Left renal pelvis (tissue), 4 donors: ENCODE results near the gene MARVELD1. TPM values are rescaled to one million over a fixed set of nuclear protein-coding genes. Genes with fewer than 3 reads are reported as not detected.

ENCODE experiments used
- DNase-seq, 4 donors: peaks; one replicate each; pipeline ENCODE4 v3.0.0-alpha.2; 2013; ENCODE audit warnings: low read depth in 4 of 4, low spot score in 3 of 4
- polyA plus RNA-seq, 4 donors: library from polyadenylated mRNA; unstranded; fragments of 120-200 nt; gene quantifications; one replicate each; pipeline ENCODE4 v1.2.1, GENCODE V29; 2013; ENCODE audit not compliant: insufficient read length in 4 of 4

The MARVELD1 gene
- polyA plus RNA-seq, 4 donors: 46.5 to 121 (median 49.1) TPM

DNA sequence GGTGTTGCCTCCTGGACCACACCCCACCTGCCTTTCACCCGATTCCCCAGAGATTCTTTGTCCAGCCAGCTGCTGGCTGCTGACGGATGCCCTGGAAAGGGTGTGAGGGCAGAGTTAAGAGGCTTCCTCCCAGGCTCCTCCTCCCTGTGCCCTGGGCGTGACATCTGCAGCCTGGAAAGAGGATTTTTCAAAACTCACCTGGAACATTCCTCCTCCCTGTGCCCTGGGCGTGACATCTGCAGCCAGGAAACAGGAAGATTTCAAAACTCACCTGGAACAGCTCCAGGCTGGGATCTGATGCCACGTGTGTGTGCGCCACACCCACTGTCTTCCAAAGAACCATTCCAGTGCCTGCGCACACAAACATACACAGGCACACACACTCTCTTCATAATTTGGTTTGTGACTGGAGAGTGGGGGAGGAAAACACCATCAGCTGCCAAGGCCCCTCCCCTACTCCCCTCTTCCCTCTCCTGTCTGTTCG is 5.2 kb downstream of the MARVELD1 start:
- DNase-seq: no peak

DNA sequence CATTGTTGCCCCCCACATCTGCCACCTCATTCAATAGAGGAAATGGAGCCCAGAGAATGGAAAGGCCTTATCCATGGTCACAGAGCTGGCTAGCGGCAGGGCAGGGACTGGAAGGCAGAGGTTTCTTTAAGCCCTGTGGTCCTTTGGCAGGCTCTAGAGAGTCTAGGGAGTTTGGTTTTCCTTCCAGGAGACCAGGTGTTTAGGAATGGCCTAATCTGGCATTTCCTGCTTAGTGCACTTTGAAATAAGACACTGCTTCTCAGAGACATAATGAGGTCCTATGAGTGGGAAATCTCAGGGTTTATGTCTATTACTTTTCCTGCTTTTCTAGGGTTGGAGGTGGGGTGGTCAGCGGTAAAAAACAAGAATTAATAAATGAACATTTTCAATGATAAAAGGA is 6.1 kb downstream of the MARVELD1 start:
- no peak for DNase-seq

- DNase-seq: no peak
These were observed 8.6 kb downstream of the MARVELD1 start for GRCh38 chr10:97721871-97722780.

GRCh38 chr10:97723001-97723400 is 9.5 kb downstream of the MARVELD1 start:
- no peak for DNase-seq

DNA sequence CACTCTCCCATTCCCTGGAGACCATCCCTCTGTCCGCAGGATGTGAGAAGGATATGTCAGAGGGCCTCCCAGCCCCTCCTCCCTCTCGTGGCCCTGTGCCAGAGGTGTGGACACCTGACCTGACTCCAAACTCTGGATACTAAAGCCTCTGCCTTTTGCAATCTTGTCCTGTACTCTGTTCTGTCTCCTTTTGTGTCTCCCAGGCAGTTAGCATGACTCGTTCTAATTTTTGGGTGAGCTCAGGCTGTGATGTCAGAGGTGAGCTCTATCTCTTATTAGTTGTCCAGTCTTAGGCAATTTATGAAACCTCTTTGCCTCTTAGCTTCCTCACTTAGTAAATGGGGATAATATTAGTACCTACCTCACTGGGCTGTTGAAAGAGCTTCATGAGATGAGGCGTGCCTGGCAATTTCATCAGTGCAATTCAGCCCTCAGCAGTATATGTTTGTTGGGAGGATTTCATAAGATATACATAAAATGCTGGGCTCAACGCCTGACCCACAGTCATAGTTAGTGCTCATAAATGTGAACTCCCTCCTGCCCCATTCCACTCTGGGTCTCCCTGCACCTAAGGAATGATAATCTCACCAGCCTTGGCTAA is 10.9 kb downstream of the MARVELD1 start:
- DNase-seq: no peak

DNA sequence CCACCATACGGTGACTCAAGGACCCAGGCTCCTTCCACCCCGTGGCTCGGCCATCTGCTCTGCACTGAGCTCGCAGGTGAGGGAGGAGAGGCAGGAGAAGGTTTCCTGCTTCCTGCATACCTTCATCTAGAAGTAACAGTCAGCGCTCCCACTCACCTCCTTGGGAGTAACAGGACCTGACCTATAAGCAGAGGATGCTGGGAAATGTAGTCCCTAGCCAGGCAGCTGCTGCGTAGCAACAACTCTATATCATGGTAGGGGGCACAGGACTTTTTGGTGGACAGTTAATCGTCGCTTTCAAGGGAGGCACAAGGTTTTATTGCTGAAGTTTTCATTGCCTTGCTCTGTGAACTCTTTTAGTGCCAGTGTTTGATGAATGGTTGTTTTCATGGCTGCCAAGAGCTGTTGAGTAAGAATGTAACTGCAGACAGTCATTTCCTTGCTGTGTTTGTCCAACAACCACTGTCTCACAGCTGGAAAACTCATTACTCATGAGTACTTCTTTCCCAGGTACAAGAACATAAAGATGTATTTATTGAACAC is 13.2 kb downstream of the MARVELD1 start:
- peak in 2 of 4 donors; percentile 26 to 59 for DNase-seq

GRCh38 chr10:97729014-97729413 is 15.5 kb downstream of the MARVELD1 start:
- DNase-seq: no peak

- peak in 2 of 4 donors; percentile 39 to 52 for DNase-seq
These were observed 18.0 kb downstream of the MARVELD1 start for GRCh38 chr10:97731346-97732051.

DNA sequence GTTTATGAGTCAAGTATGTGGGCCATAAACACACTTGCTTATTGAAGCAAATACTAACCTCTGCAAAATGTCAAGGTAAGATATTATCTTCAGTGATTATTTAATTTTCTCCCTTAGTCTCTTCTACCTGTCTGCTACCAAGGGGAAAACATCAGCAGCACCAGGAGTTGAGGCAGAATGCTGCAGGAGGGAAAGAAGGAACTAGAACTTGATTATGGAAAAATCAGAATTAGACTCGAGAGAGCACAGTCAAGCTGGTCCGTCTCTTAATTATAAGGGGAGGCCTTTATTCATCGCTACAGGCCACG is 18.5 kb downstream of the MARVELD1 start:
- DNase-seq: no peak

GRCh38 chr10:97733256-97733655 is 19.7 kb downstream of the MARVELD1 start:
- DNase-seq: no peak

- DNase-seq: no peak
These were observed 20.5 kb downstream of the MARVELD1 start for GRCh38 chr10:97734021-97734420.

DNA sequence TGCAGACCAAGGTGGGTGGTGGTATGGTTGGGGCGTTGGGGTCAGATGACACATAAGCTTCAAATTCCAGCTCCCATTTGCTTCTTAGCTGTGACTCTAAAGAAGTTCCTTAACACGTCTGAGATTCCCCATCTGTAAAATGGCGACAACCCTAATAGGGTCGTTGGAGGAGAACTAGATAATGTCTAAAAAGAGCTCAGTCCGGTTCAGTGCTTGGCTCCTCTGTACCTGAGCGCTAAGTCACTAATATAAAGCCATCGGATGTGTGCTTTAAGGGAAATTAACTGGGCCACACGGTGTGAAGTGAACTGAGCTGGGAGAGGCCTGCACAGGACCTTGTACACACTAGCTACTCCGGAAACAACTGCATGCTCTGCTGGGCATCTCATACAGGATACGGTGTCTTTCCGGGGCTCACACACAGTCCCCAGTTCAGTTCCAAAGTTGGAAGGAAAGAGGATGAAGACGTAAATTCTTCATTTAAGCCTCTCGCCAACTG is 22.9 kb downstream of the MARVELD1 start:
- DNase-seq: no peak

DNA sequence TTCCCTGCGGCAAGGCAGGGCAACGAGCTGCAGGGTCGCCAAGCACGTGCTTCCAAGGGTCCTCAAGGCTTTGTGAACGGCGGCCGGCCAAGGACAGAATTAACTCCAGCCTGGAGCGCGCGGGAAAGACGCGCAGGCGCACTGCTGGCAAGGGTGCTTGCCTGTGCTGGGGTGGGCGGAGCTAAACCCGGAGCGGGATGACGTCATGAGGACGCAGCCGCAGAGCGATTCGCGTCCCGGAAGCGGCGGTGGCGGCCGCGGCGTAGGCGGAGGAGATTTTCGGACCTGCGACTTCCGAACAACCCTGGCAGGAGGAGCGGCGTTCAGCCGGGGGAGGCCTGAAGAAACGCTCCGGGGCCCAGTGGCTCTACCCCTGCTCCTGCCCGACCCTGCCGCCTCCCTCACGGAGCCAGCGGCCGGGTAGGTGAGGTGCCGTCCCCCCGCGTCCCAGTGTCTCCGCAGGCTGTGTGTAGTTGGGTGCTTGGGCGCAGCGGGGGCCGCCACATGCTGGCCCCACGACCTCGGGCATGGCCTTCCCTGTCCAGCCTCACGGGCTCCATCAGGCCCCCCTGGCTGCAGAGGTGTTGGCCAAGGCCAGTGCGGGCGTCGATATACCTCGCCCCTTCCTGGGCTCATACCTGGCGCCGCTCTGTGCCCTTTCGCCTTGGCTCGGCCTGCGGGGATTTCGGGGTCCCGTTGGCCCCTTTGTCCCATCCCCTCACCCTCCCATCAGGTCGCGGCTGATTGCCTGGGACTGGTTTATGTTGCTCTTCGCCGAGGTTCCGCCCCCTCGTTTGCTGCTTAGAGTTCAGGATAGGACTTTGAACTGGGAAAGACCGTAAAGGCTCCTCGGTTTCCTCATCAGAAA is 23.6 kb downstream of the MARVELD1 start, which contains the start of gene ZFYVE27:
ZFYVE27 (plus strand) TSS at position 227 of the 868 bp plus-strand sequence. CDS start 1,350 bp downstream, outside the sequence.
- DNase-seq: peak; percentile 89 to 92 (median 90)

DNA sequence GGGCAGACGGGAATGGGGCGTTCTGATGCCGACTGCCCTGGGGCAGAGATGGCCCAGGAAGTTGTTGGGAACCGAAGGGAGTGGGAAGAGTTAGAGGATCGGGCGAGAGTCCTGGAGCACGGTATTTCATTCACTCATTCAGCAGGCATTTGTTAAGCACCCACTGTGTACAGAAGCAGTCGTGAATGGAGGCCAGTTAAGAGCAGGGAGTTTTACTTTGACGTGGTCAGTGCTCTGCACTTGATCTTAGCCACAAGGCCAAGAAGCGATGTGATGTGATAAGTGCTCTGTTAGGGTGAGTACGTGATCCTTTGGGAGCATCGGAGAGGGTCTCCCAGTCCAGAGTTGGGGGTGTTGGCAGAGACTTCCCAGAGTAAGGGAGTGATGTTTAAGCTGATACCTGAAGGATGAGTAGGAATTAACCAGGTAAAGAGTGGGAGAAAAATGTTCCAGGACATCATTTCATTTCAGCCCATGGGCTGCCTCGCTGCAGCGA is 24.3 kb downstream of the MARVELD1 start:
- DNase-seq: no peak

- no peak for DNase-seq
These were observed 25.1 kb downstream of the MARVELD1 start for GRCh38 chr10:97738616-97739015.

DNA sequence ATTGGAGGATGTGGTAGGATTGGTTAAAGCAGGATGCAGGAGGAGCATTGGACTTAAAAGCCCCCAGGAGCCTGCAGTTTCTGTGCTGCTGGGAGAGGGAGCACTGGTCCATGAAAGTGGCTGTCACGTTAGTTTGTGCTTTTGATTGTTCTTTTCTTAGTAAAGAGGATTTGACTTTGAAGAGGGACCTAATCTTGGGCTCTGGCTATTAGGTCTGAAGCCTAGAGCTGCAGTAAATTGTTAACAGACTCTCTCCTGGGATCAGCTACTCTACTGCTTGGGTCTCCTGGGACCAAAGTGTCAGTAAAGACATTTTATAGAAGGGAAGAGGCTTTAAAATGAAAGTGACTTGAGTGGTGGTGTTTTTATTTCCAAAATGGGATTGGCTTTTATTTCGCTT is 27.1 kb downstream of the MARVELD1 start:
- no peak for DNase-seq

- DNase-seq: no peak
These were observed 29.8 kb downstream of the MARVELD1 start for GRCh38 chr10:97743169-97743943.

DNA sequence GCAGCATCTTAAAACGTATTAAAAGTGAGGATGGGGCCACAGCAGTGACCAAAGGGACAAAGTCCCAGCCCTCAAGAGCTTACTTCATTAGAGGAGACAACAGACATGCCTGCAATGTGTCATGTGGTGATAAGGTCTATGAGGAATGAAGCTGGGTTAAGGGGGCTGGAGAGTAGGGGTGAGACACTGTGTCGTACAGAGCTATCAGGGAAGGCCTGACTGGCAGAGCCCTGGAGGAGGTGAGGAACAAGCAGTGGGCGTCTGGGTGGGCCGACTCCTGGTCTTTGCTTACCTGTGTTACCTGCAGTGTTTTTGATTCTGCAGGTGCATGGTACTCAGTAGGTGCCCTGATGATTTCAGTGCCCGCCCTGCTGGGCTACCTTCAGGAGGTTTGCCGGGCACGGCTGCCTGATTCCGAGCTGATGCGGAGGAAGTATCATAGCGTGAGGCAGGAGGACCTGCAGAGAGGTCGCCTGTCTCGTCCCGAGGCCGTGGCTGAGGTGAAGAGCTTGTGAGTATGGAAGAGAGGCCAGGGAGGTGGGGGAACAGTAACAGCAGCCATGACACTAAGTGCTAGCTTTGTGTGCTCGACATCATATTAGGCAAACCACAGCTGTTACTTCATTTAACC is 31.0 kb downstream of the MARVELD1 start:
- DNase-seq: no peak
